DMS79 (cell line): ENCODE data around the gene DYRK4.
A peak's percentile ranks its signal among the peaks of the same experiment; 100 is the strongest.
"Not testable (repeated sequence)": the region's sequence is repeated elsewhere in the genome, so short reads cannot be mapped to it uniquely, and the experiment has no call there.

Source experiments
- DNase-seq: peaks from one replicate; lab custom pipeline; 2025; lab: John Stamatoyannopoulos, UW

The DYRK4 gene, protein sequence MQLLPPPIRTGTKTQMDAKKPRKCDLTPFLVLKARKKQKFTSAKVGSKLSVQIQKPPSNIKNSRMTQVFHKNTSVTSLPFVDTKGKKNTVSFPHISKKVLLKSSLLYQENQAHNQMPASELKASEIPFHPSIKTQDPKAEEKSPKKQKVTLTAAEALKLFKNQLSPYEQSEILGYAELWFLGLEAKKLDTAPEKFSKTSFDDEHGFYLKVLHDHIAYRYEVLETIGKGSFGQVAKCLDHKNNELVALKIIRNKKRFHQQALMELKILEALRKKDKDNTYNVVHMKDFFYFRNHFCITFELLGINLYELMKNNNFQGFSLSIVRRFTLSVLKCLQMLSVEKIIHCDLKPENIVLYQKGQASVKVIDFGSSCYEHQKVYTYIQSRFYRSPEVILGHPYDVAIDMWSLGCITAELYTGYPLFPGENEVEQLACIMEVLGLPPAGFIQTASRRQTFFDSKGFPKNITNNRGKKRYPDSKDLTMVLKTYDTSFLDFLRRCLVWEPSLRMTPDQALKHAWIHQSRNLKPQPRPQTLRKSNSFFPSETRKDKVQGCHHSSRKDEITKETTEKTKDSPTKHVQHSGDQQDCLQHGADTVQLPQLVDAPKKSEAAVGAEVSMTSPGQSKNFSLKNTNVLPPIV

DNA sequence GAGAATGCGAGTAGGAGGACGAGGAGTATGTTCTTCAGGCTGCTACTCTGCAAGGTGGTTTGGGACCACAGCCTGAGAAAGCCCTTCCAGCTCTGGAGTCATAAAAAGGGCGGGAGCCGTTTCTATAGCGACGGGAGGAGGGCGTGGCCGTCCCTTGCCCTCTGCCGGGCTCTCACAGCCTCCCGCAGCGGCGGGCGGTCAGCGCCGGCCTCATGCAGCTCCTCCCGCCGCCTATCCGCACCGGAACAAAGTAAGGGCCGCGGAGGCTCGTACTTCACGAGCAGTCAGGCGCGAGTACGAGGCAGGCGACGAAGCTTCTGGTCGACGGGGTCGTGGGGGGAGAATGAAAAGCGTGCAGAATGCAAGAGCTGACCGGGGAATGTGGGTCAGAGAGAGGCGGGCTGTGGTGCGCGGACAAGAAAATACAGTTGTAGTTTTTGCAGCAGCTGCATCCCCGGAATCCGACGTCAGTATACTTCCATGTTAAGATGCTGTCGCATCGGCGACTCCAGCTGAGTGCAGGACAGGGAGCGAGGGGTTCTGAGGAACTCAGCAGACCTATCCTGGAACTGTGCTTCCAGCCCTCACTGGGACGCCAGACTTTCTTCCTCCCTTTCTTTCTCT, at the start of gene DYRK4:
Gene DYRK4, plus strand, starts transcription at position 175 of the 624 bp plus-strand sequence. Its CDS starts 38 bp downstream, at position 213.
- no peak for DNase-seq

DNA sequence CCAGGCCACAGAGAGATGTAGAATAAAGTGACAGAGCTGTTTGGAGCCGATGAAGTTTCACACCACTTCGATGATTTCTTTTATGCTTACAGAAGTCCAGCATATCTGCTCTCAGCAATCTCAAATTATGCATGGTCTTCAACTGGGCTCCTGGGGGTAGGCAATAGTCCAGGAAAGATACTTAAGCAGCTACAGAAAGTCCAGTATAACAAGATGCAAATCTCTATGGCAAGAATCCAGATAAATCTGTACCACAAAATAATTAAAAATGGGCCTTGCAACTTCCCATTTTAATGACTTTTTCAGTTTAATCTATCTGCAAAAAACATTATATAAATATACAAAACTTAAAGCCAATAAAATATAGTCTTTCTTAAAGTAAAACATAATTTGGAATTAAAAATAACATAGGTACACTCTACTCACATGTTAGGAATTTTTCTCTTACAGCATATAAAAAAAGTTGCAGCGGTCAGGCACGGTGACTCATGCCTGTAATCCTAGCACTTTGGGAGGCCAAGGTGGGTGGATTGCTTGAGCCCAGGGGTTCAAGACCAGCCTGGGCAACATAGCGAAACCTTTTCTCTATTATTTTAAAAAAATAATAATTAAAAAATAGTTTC, 43.8 kb upstream of the DYRK4 start:
- DNase-seq = no peak

DNA sequence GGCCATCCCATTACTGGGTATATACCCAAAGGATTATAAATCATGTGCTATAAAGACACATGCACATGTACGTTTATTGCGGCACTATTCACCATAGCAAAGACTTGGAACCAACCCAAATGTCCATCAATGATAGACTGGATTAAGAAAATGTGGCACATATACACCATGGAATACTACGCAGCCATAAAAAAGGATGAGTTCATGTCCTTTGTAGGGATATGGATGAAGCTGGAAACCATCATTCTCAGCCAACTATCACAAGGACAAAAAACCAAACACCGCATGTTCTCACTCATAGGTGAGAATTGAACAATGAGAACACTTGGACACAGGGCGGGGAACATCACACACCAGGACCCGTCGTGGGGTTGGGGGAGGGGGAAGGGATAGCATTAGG, 38.6 kb upstream of the DYRK4 start:
- DNase-seq = not testable (repeated sequence)

DNA sequence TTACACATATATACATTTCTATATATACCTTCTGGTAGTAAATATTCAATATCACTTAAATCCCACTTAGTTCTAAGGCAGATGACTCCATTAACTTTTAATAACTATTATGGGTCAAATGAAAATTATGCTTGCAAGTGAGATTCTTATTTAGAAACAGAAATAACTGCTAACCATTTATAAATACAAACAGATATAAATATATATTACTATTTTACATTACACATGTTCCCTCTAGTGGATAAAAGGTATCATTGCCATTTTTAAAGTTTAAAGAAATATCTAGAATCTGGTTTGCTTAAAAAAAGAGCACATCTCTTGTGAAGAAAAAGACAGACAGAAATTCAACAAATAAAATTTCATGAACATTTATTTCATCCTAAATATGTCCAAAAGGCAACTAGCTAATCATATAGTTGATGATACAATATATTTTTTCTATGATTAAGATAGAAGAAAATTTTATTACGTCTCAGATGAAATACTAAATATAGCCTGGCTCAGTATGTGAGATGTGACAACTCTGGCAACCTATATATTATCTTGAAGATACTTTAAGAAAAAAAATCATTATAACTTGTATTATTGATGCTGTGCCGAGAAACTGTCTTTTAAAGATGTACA, 35.0 kb upstream of the DYRK4 start:
- no peak for DNase-seq

DNA sequence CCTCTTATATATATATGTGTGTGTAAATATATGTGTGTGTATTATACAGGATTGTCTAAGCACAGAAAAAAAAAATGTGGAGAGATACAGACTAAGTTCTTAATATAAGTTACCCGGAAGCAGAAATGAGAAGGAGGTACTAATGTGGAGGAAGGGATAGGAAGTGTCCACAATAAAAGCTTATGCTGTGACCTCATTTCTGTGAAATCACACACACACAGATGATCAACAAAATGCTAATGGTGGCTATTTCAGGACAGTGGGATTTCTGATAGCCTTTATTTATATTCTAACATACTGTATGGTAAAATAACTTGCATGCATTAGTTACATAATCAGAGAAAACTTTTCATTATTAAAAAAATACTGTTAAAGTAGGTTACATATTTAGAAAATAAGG, 31.8 kb upstream of the DYRK4 start:
- DNase-seq = no peak

DNA sequence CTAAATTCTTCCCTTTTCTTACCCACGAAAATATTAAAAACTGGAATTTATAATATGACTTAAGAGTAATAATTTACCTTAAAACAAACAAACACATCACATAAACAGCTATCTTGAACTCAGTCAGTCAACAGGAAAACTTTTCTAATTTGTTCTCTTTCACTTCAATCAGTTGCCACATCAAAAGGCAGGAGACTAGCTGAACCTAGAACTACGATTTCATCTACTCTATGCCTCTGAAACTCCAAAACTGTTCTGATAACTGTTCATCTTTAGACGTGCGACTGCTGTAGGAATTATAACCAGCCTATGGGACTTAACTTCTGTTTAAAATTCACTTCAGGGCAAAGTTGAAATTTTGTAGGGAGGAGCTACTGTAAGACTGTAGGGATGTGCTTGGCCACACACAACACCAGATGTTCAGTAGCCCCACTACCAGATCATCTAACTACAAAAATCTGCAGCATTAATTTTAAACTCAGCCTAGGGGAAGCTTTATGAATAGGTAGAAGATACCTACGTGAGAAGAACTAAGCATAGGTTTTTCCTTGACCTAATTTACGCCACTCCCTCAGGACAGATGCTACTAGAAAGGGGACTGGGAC, 30.9 kb upstream of the DYRK4 start:
- no peak for DNase-seq

DNA sequence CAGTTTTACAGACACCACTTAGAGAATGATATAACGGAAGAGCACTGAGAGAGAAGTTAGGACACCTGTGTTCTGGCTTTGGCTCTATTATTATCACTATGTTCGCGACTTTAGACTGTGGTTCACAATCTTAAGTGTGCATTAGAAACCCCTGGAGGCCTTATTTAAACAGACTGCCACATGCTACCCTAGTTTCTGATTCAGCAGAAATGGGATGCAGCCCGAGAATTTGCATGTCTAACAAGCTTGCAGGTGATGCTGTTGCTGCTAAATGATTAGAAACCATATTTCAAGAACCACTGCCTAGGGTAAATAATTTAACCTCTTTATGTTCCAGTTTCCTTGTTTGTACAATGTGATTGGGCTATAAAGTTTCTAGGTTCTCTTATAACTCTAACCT, 26.9 kb upstream of the DYRK4 start:
- DNase-seq = no peak

DNA sequence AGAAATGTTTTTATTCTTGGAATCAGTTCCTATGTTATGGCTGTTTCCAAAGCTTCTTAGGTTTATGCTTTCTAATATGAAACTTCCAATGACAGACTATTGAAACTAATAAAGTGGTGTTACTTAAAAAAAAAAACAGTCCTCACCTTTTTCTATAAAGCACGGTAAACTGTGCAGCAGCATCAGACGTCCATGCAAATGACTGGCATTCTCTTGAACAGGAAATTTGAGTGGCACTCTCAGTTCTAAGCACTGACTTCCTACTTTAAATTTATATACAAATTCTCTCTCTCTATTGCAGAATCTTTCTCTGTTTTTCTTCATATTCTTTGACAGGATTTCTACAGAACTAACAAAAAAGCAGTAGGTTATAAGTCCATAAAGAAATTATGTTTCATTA, 26.1 kb upstream of the DYRK4 start:
- no peak for DNase-seq

DNA sequence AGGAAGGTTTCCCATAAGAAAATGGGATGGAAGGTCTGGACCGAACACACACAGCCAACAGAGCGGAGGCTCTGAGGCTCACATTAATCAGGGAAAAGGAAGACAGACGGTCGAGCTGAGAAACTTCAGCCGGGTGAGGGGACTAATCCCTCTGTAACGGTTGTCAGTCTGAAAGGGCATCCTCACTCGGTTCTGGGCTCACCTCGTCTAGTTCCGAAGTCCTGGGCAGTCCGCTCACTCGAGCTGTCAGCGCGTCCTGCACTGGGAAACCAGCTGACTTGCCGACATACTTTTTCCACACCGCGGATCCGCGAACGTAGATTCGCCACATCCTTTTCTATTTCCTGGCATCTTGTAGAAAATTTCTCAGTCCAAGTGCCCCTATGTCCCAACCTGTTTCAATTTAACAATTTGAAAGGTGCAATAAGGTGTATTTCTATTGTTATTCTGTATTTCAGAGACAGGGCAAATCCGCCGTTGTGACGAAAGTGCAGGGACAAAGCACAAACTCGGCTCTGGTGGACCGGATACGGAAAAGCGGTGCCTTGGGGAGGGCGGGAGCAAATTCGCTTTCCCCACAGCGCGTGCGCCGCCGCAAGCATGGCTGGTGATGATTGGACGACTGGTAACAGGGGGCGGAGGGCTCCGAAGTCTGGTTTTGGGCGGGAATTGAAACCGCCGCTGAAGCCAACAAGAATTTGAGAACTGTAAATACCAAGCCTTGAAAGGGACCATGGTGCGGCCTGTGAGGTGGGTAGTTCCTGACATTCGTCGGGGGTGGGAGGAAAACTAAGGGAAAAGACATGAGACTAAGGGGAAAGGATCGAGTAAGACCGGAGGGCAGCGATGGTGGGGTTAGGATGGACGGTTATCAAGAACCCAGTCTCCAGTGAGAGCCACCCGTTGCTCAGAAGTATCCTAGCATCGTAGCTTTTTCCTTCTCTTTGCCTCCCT, 23.5 kb upstream of the DYRK4 start, which contains the start of gene RAD51AP1:
Gene RAD51AP1, plus strand, starts transcription at position 684 of the 954 bp plus-strand sequence. Its CDS starts 50 bp downstream, at position 734.
- DNase-seq = peak; percentile 92

DNA sequence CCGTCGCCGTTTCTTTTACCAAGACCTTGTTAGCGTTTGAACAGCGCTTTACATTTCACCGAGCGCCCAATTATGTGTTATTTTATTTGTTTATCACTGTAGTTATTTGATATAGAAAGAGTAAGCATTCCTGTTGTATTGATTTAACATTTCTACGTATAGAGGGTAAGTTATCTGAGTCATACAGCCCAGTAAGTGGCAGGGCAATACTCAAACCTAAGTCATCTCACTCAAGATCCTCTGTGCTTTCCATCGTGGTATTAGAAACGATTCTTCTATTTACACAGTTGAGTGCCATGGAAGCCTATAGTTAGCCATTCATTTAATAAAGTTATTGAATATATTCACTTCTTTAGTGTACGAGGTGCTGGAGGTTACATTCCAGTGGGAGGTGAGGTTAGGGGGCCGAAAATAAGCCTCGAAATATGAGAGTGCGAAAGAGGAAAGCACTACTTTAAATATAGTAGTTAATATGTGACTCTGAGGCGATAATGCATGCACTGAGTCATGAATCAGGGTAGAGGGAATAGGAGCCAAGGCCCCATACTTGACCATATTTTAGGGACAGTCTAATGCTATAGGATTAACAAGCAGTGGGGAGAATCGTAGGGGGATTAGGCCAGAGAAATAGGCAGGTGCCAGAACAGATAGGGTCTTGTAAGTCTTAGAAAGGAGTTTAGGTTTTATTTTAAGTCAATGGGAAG, 22.7 kb upstream of the DYRK4 start:
- DNase-seq = no peak

DNA sequence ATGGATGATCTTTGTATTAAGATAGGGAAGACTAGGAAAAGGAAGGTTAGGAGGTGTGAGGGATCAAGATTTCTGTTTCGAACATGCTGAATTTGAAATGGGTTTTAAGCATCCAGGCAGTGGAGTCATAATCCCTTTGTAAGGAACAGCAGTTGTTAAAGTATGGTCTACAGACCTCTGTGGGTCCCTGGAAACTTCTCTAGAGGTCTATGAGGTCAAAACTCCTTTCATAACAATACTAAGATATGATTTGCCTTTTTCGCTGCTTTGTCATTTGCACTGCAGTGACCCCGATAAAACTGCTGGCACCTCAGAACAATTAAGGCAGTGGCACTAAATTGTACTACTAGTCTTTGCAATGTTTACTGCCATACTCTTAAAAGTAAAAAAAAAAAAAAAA, 21.8 kb upstream of the DYRK4 start:
- DNase-seq = no peak

DNA sequence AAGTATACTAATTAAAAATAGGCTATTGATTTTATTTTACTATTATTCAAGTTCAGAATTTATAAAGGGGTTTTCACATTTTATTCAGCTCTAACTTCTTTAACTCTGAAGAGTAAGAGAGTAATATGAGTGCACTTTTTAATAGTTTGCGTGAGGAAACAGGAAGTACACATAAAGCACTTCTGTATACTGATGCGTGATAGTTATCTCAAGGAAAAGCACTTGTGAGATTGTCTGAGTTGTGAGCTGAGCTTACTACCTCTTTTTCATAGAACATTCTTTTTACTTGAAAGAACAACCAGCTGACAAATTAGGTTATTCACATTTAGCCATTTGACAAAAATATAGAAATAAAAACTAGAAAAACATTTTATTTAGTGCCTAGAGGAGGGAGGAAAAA, 21.4 kb upstream of the DYRK4 start:
- no peak for DNase-seq

DNA sequence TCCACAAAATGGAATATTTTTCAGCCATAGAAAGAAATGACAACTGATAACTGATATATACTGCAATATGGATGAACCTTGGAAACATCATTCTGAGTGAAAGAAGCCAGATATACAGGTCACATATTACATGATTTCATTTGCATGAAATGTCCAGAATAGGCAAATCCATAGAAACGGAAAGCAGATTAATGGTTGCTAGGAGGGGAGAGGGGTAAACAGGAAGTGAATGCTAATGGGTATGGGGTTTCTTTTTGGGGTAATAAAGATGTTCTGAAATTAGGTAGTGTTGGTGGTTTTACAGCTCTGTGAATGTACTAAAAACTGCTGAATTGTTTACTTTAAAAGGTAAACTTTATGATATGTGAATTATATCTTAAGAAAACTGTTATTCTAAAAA, 16.8 kb upstream of the DYRK4 start:
- no peak for DNase-seq

DNA sequence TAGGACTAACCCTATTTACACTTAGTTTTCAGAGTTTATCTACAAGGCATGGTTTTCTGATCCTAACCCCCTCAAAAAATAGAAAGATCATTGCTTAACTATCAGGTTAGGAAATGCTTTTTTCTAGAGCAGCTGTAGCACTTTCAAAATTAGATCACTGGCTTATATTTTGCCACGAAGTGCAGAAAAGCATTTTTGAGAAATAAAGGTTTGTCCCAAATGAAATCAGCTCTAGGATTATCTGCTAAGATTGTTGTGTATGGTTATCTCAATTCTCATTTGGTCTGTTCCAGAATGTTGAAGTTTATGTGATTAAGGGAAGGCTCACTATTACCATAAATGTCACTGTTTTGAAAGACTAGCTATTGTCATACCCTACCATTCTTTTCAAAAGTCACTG, 9.8 kb upstream of the DYRK4 start:
- no peak for DNase-seq

DNA sequence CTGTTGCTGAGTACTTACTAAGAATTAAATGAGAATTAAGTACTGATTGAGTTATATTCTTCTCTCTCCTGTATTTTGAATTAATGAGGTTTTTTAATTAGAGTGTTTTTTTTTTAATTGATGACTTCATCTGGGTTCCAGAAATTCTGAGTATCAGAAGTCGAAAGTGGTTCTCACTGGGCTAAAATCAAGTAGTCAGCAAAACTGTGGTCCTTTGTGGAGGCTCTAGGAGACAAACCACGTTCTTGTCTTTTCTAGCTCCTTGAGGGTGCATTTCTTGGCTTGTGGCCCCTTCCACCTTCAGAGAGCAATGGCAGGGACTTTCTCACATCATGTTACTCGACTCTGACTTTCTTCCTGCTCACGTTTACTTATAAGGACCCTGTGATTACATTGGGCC, 8.1 kb upstream of the DYRK4 start:
- no peak for DNase-seq

DNA sequence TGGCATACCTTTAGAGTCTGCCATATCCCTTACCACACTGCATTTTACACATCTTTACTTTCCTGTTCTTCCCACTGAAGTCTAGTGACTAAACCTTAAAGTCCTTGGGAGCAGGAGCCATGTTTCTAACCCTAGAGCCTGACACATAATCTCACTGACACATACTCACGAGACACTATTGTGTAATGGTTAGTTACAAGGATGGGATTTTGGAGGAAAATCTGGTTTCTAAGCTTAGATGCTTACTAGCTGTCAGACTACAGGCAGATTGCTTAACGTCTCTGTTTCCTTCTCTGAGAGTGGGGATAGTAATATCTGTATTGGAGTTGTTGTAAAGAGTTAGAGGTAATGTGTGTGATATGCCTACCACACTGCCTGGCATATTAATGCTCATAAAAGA, 6.2 kb upstream of the DYRK4 start:
- no peak for DNase-seq

DNA sequence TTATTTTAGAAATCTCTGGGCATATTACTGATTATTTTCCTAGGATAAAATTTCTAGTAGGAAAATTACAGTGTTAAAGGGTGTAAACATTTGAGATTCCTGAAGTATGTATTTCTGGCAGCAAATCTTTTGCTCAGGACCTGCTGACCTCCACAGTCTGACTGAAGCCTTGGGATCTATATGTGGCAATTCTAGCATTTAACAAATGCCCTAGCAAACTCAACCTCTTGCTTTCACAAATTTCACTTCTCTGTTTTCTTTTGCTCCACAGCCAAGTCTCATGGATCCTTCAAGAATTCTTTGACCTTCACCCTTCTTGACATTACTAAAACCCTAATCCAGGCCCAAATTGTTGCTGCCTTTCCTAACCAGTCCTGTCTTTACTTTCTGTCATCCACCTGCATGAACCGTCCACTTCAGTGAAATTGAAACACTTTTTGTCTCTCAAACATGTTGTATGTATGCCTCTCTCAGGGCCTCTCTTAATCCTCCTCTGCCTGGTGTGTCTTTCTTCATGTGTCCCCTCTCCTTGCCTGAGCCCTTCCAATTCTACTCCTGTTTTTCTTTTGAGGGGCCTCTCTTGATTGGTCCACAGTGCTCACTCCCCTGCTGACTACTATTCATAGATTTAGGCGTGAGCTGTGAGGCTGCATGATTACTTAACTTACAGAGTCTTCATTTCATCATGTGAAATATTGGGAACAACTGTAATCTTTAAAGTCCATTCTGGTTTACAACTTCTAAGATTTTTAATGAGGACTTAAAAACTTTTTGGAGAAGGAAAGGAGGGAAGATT, 5.1 kb upstream of the DYRK4 start:
- DNase-seq = no peak

DNA sequence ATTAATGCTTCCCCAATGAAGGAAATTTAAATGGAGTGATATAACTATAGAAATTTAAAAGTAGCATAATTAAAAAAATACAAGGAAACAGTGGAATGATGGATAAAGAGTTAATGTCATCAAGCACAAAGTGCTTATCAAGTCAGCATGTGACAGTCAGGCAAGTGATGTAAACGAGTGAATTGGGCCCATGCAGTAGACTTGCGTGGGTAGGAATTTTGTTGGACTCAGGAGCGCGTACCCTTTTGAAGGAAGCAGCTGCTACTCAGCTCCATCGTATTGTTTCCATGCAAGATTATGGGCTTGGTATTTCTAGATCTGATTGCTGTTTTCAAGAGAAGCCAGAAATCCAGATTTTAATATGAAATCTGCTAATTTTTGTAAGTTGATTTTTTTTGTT, 4.4 kb upstream of the DYRK4 start:
- DNase-seq = no peak

DNA sequence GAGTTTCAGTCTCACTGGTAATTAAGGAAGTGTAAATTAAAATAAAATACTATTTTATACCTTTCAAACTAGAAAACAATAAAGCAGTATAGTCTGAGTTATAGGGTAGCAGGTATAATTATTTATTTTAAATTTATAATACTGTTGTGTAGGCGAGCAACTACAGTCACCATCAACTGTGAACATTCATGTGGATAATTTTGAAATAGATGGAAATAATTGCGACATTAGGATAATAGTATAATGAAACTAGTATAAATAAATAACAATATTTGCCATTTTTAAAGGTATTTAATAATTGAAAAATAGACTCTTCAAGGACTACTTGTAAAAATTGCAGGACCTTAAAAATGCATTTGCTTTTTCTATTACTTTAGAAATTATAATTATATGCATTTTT, 3.8 kb upstream of the DYRK4 start:
- no peak for DNase-seq
